Activated CD4-positive, CD25-positive, alpha-beta regulatory T cell treated with anti-CD3 and anti-CD28 coated beads, Interleukin-2, amount 50 U/mL, for 16 hours (primary cell): ENCODE measurements around the gene DXO.
"Not testable (repeated sequence)": the region's sequence is repeated elsewhere in the genome, so short reads cannot be mapped to it uniquely, and the experiment has no call there.

ENCODE experiments used
- DNase-seq: peaks from one replicate; pipeline ENCODE4 v3.0.0-alpha.2; 2020; ENCODE audit warnings: low read depth, low spot score

The DXO gene

DNA sequence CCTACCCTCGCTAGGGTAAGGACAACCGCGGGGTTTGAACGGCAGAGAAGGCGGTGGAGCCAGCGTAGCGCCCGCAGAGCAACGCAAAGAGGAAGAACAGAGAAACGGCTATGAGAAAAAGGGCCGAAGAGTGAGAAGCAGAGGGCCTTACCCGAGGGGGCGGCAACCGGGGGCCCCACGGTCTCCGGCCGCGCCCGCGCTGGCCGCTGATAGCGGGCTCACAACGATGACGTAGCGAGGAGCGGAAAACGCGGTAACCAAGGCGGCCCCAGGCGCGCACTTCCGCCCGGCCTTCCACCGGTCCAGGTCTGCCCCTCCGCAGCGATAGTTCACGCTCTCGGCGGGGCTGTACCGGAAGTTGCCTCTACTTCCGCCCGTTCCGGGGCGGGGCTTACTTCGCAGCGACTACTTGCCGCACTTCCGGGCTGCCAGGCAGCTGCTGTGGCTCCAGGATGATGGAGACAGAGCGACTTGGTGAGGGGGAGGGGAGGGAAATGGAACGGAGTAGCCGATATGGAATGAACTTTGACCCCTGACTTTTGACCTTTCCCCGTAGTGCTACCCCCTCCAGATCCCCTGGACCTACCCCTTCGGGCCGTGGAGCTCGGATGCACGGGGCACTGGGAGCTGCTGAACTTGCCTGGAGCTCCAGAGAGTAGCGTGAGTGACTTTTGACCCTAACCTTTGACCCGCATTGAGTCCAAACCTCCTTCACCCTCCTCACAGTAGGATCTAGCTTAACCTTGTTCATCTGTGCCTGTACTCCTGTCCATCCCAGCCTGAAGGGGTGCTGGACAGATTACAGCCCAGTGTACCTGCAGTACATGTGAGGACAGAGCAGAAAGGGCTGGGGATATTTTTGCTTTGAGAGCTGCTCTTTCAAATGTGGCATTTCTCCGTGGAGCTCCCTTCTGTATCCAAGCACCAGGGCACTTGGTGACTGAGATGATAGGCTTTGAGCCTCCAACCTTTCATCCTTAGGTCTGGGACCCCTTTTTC is 12.9 kb downstream of the DXO start, which contains the start of the genes NELFE and SKIC2:
Gene NELFE, minus strand, starts transcription at position 231 of the 999 bp plus-strand sequence. CDS start 525 bp downstream, outside the sequence.
Gene SKIC2, plus strand, starts transcription at position 435 of the 999 bp plus-strand sequence. Its CDS starts 18 bp downstream, at position 453.
- DNase-seq, result peak; percentile 98

- no peak for DNase-seq
These were observed 13.6 kb downstream of the DXO start for GRCh38 chr6:31958412-31958740.

DNA sequence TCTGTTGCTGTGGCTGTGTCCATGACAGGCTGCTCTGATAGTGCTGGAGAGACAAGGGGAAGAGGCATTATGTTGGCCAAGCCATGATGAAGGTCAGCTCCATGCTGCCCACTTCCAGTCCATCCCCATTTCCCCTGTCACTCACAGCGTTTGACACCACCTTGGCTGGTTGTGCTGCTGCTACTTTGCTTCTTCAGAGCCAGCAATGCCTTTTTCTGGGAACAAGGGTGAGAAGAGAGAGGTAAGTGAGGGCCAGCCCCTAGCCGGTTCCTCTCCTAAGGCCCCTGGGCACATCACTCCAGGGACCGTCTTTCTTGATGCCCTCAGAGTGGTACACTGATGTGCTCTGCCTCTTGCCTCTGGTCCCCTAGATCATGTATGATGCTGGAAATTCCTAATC is 15.1 kb downstream of the DXO start:
- no peak for DNase-seq

- DNase-seq, result no peak
These were observed 17.4 kb downstream of the DXO start for GRCh38 chr6:31954511-31954910.

- DNase-seq, result no peak
These were observed 19.0 kb downstream of the DXO start for GRCh38 chr6:31952890-31953289.

- DNase-seq, result no peak
These were observed 19.7 kb downstream of the DXO start for GRCh38 chr6:31952140-31952805.

DNA sequence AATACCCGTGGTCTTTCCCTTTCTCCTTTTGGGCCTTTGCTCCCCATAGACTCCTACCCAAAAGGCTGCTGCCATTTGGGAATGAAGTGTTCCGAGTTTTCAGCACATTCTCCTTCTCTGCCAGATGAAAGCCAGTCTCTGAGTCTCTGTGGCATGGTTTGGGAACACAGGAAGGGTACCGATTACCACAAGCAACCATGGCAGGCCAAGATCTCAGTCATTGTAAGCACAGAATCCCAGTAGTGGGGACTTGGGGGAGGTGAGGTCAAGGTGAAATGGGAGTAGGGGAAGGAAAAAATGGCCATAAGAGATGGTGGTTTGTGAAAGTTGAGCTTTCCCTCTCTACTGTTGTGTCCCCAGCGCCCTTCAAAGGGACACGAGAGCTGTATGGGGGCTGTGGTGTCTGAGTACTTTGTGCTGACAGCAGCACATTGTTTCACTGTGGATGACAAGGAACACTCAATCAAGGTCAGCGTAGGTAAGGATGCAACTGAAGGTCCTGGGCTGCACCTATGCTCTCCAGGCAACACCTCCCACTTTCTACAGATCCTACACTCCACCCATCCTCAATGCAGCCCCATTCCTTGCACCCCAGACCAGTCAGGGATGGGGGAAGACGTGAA is 21.9 kb downstream of the DXO start:
- DNase-seq, result no peak

DNA sequence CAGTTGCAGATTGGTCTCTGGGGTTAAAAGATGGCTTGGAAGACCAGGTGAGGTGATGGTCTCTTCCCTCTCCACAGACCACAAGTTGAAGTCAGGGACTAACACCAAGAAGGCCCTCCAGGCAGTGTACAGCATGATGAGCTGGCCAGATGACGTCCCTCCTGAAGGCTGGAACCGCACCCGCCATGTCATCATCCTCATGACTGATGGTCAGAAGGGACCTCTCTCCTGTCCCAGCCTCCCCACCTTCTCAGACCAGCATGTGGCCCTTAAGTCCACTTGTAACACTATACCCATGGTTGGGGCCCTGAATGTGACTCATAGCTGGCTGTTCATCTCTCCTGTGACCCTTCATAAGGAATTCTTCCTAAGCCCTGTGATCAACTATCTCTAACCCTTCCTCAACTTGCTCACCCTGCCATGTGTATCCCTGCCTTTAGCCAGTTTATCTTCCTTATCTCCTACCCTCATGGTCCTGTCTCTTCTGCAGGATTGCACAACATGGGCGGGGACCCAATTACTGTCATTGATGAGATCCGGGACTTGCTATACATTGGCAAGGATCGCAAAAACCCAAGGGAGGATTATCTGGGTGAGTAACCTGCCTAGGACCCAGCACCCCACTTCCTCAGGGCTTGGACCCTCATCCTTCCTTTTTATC is 23.1 kb downstream of the DXO start:
- no peak for DNase-seq

GRCh38 chr6:31948306-31948705 is 23.6 kb downstream of the DXO start:
- no peak for DNase-seq

GRCh38 chr6:31947864-31948263 is 24.1 kb downstream of the DXO start:
- DNase-seq, result no peak

- DNase-seq, result no peak
These were observed 24.8 kb downstream of the DXO start for GRCh38 chr6:31947070-31947675.

- DNase-seq, result no peak
These were observed 25.5 kb downstream of the DXO start for GRCh38 chr6:31946370-31946885.

DNA sequence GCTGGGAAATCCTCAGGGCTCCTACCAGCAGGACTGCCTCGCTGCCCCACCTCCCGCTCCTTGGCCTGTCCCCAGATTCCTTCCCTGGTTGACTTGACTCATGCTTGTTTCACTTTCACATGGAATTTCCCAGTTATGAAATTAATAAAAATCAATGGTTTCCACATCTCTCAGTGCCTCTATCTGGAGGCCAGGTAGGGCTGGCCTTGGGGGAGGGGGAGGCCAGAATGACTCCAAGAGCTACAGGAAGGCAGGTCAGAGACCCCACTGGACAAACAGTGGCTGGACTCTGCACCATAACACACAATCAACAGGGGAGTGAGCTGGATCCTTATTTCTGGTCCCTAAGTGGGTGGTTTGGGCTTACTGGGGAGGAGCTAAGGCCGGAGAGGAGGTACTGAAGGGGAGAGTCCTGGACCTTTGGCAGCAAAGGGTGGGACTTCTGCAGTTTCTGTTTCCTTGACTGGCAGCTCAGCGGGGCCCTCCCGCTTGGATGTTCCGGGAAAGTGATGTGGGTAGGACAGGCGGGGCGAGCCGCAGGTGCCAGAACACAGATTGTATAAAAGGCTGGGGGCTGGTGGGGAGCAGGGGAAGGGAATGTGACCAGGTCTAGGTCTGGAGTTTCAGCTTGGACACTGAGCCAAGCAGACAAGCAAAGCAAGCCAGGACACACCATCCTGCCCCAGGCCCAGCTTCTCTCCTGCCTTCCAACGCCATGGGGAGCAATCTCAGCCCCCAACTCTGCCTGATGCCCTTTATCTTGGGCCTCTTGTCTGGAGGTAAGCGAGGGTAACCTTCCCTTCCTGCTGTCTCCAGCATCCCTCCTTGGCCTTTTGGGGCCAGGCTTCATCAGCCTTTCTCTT is 26.2 kb downstream of the DXO start, which contains the start of gene CFB:
Gene CFB, plus strand, starts transcription at position 589 of the 863 bp plus-strand sequence. Its CDS starts 127 bp downstream, at position 716.
- no peak for DNase-seq

DNA sequence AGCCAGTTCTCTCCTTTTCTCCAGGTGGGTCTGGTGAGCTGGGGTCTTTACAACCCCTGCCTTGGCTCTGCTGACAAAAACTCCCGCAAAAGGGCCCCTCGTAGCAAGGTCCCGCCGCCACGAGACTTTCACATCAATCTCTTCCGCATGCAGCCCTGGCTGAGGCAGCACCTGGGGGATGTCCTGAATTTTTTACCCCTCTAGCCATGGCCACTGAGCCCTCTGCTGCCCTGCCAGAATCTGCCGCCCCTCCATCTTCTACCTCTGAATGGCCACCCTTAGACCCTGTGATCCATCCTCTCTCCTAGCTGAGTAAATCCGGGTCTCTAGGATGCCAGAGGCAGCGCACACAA is 26.8 kb downstream of the DXO start:
- DNase-seq, result no peak

GRCh38 chr6:31943742-31944141 is 28.2 kb downstream of the DXO start:
- DNase-seq, result no peak

- DNase-seq, result no peak
These were observed 31.7 kb downstream of the DXO start for GRCh38 chr6:31940256-31940664.

- DNase-seq, result no peak
These were observed 36.1 kb downstream of the DXO start for GRCh38 chr6:31935823-31936222.

GRCh38 chr6:31935021-31935420 is 36.9 kb downstream of the DXO start:
- DNase-seq, result no peak

- DNase-seq, result no peak
These were observed 38.4 kb downstream of the DXO start for GRCh38 chr6:31933537-31933936.

DNA sequence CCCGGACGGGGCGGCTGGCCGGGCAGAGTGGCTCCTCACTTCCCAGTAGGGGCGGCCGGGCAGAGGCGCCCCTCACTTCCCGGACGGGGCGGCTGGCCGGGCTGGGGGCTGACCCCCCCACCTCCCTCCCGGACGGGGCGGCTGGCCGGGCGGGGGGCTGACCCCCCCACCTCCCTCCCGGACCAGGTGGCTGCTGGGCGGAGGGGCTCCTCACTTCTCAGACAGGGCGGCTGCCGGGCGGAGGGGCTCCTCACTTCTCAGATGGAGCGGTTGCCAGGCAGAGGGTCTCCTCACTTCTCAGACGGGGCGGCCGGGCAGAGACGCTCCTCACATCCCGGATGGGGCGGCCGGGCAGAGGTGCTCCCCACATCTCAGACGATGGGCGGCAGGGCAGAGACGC is 39.8 kb downstream of the DXO start:
- DNase-seq, result not testable (repeated sequence)
